Measurements from ENCODE around the gene AP3B2.

GRCh38 chr15:82647045-82647834, 62.4 kb downstream of the AP3B2 start, which contains the start of gene CPEB1:
- TF ChIP-seq CTCF (optimal IDR thresholded peaks at IDR 0.05 in 1 of 3, IDR thresholded peaks at IDR 0.05 in 1 of 3, conservative IDR thresholded peaks at IDR 0.05 in 1 of 3; ENCODE audit: extremely low read depth in 1 of 3, insufficient read depth in 2 of 3, low read length in 3 of 3) (no peak), EZH2 (IDR thresholded peaks at IDR 0.05; ENCODE audit: low read length) (no peak)
